ENCODE measurements around the gene MAGI2. TPM values are rescaled to one million over a fixed set of nuclear protein-coding genes. Genes with fewer than 3 reads are reported as not detected.

The MAGI2 gene
- total RNA-seq, 1 experiment from 2014 or later = 6.2 TPM

DNA sequence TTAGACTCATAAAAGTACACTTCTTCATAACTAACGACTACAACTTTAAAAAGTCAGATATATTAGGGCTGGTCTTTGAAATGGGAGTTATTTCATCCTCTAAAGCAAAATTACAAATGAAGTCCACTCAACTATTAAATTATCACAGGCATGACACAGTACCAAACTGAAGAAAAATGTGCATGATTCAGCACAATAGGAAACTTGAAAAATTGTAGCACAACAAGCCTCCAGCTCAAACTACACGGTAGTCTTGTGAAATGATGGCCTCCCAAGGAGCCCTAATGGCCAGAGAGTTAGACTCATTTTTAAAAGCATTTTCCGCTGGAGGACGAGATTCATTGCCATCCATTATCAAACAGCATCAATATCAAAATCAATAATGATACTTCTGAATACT, 76.4 kb downstream of the MAGI2 start:
- Histone ChIP-seq H3K36me3 (replicated peaks; ENCODE audit: control insufficient read depth, insufficient read depth, low read length) (no peaks in the 10 kb centered on the region), H3K27me3 (ENCODE audit: control insufficient read depth, insufficient read depth, low read length) (no peaks in the 10 kb centered on the region), H3K4me3 (ENCODE audit: insufficient read depth, low read depth, low read length) (no peak overlapping the region)
- no peak for DNase-seq

DNA sequence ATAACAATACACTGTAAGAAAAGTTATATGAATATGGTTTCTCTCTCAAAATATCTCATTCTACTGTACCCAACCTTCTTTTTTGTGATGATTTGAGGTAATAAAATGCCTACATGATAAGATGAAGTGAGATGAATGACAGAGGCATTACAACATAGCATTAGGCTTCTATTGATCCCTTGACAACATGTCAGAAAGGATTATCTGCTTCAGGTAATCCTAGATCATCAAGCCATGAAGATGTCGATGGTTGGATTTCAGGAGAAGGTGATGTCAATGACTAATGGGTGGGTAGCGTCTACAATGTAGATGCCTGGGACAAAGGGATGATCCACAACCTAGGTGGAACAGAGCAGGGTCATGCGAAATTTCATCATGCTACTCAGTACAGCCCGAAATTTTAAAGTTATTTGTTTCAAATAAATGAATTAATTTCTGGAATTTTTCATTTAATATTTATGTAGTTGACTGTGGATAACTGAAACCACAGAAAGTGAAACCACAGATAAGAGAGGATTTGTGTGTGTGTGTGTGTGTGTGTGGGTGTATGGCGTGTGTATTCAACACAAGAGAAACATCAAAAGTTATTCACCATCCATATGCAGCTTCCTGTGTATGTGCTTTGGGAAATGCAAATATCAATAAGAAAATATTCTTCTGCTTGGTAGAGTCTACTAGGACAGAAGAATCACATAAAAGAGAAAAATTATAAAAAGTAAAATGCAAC, 77.0 kb downstream of the MAGI2 start:
- DNase-seq = no peak
- no peak overlapping the region for H3K4me3 ChIP-seq (ENCODE audit: insufficient read depth, low read depth, low read length)
- no peaks in the 10 kb centered on the region for H3K27me3 ChIP-seq (ENCODE audit: control insufficient read depth, insufficient read depth, low read length)
- no peaks in the 10 kb centered on the region for H3K36me3 ChIP-seq (replicated peaks; ENCODE audit: control insufficient read depth, insufficient read depth, low read length)

DNA sequence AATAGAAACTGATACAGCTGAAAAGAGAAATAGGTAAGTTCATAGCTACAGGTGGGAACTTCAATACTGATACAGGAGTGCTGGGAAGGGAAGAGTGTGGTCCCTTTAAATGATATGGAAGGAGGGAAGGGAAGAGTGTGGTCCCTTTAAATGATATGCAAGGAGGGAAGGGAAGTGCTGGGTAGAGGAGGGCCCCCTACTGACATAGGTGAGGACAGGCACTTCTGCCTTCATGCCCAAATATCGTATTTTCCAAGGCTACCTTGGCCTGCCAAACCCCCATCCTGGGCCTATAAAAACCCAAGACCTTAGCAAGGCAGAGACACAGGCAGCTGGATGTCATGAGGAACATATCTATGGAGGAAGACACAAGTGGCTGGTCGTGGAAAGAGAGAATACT, 92.3 kb downstream of the MAGI2 start:
- Histone ChIP-seq H3K4me3 (ENCODE audit: insufficient read depth, low read depth, low read length) (no peak overlapping the region), H3K27me3 (ENCODE audit: control insufficient read depth, insufficient read depth, low read length) (no peaks in the 10 kb centered on the region), H3K36me3 (replicated peaks; ENCODE audit: control insufficient read depth, insufficient read depth, low read length) (no peaks in the 10 kb centered on the region)
- peak; percentile 11 for DNase-seq

DNA sequence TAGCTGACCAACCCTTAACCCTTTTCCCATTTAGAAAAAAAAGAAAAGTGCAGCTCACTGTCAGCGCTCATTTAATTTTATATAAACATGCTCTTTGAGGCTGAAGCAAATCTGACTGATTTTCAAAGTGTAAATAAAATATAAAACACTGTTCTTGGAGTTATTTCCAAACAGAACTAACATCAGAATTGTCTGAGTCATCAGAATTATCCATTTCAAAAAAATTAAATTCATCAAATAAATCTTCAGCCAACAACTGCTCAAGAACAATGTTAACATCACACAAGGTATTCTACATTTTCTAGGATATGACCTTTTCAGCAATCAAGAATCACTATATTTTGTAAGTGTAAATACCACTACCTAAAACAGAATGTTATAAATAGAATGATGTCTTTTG, 93.6 kb downstream of the MAGI2 start:
- H3K27me3 ChIP-seq (ENCODE audit: control insufficient read depth, insufficient read depth, low read length) = no peaks in the 10 kb centered on the region
- H3K36me3 ChIP-seq (replicated peaks; ENCODE audit: control insufficient read depth, insufficient read depth, low read length) = no peaks in the 10 kb centered on the region
- H3K4me3 ChIP-seq (ENCODE audit: insufficient read depth, low read depth, low read length) = no peak overlapping the region
- DNase-seq = no peak

DNA sequence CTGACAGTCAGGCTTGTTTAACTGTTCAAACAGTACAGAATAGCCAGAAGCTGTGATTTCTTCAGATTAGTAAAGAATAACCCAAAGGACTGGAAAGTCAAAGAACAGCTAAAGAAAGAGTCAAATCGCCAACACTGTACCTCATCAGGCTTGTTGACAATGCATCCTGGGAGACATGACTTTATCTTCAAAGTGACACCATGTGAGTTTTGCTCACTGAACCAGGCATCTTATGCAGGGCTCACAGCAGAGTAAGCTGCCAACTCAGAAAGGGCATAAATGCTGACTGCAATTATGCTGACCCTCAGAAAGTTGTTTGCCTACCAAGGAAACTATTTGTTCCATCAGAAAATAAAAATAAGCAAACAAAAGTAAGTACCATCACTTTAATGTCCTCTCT, 96.4 kb downstream of the MAGI2 start:
- Histone ChIP-seq H3K36me3 (replicated peaks; ENCODE audit: control insufficient read depth, insufficient read depth, low read length) (no peaks in the 10 kb centered on the region), H3K27me3 (ENCODE audit: control insufficient read depth, insufficient read depth, low read length) (no peaks in the 10 kb centered on the region), H3K4me3 (ENCODE audit: insufficient read depth, low read depth, low read length) (no peak overlapping the region)
- no peak for DNase-seq

DNA sequence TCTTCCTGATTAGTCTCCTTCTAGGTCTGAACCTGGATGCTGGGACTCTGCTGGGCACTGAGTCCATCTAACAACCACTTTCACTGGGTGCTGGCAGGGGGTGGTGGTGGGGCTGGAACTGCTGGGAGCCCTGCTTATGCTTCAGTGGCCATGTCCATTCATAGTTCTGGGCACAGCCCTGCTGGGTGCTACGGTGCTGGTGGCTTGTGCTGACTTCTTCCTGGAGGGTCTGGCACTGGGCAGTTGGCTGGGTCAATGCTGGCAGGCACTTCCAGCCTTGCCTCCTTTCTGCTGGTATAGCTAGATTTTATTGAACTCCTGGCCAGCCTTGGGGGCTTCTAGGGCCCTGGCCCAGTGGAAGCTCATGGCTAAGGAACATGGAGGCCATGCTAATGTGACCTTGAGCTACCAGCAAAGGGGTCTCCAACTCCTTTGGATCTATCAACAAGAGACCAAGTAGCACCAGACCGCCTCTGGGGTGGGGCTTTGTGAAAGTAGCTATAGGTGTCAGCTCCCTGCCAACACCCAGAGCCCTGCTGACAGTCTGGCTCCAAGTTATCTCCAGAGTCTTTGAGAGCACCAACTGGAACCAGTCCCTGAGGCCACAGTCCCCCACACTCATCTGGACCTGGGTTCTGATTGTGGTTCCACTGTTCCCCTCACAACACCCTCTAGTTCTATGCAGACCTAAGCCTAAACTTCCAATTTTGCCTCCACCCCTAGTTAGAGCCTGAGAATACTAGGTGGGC, 99.6 kb downstream of the MAGI2 start:
- no peaks in the 10 kb centered on the region for H3K27me3 ChIP-seq (ENCODE audit: control insufficient read depth, insufficient read depth, low read length)
- no peak overlapping the region for H3K4me3 ChIP-seq (ENCODE audit: insufficient read depth, low read depth, low read length)
- DNase-seq = no peak
- H3K36me3 ChIP-seq (replicated peaks; ENCODE audit: control insufficient read depth, insufficient read depth, low read length) = no peaks in the 10 kb centered on the region

DNA sequence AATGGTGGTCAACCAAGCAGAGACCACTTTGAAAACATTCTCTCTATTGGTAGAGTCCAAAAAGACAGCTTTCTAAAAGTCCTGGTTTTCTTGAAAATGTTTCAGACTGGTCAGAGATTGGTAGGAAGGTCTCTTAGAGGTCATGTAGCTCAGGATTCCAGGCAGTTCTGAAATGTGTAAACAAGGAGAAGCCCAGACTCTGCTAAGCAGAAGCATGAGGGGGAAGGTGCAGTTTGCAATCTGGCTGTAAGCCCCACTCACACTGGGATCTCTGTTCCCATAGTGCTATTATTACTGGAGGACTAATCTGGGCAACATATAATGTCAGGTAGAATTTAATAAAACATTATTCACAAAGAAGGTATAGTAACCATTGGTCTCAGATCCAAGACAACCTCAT, 101.1 kb downstream of the MAGI2 start:
- Histone ChIP-seq H3K27me3 (ENCODE audit: control insufficient read depth, insufficient read depth, low read length) (no peaks in the 10 kb centered on the region), H3K36me3 (replicated peaks; ENCODE audit: control insufficient read depth, insufficient read depth, low read length) (no peaks in the 10 kb centered on the region), H3K4me3 (ENCODE audit: insufficient read depth, low read depth, low read length) (no peak overlapping the region)
- DNase-seq = no peak

DNA sequence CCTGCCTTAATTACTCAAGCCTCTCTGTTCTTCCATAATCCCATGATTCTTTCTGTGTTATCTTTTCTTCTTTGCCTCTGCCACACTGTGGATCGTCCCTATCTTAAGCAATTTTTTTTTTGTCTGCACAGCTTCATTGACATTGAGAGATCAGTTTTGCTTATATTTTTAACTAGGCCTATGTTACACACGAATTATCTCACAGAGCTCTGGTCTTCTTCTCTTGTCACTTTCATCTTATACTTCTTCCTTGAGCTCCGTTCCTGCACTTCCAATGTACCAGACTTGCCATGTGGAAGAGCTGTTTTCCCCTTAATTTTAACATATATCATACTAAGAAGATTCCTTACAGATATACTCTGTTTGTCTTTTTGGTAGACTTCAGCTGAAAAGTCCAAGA, 106.1 kb downstream of the MAGI2 start:
- no peak for DNase-seq
- Histone ChIP-seq H3K36me3 (replicated peaks; ENCODE audit: control insufficient read depth, insufficient read depth, low read length) (no peaks in the 10 kb centered on the region), H3K4me3 (ENCODE audit: insufficient read depth, low read depth, low read length) (no peak overlapping the region), H3K27me3 (ENCODE audit: control insufficient read depth, insufficient read depth, low read length) (no peaks in the 10 kb centered on the region)

DNA sequence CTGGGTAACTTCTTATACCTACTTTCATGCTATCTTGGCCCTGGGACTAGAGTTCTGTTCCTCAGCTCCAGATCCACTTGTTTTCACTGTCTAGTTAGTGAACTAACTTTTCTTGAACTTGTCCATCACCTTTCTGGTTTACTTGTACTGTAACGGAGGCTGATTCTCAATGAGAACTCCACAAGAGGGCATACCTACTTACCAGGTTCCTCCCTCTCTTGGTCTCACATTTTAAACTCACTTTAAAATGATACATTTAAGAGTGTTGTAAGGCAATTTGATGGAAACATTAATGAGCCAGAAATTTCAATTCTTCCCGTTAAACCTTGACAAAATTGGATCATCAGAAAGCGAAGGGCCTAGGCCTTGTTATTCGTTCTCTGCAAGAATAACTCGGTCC, 111.6 kb downstream of the MAGI2 start:
- no peak overlapping the region for H3K4me3 ChIP-seq (ENCODE audit: insufficient read depth, low read depth, low read length)
- H3K27me3 ChIP-seq (ENCODE audit: control insufficient read depth, insufficient read depth, low read length) = no peaks in the 10 kb centered on the region
- DNase-seq = no peak
- H3K36me3 ChIP-seq (replicated peaks; ENCODE audit: control insufficient read depth, insufficient read depth, low read length) = no peaks in the 10 kb centered on the region

DNA sequence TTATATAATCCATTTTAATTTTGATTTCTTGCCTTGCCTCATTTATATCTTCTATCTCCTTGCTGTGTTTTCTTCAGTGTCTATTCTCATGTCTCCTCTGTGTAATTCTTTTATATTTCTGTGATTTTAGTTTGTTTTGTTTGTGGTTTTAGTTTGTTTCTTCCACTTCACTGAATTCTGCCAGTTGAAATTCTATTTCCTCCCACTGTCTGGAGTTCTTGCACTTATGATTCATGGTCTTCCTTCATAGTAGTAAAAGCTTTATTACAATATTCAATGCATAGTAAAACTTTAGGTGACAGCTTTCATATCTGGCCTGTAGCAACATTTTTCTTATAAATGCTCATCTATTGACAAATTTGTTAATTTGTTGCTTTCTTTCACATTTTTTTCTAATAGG, 113.3 kb downstream of the MAGI2 start:
- no peaks in the 10 kb centered on the region for H3K27me3 ChIP-seq (ENCODE audit: control insufficient read depth, insufficient read depth, low read length)
- no peak overlapping the region for H3K4me3 ChIP-seq (ENCODE audit: insufficient read depth, low read depth, low read length)
- DNase-seq = no peak
- no peaks in the 10 kb centered on the region for H3K36me3 ChIP-seq (replicated peaks; ENCODE audit: control insufficient read depth, insufficient read depth, low read length)

DNA sequence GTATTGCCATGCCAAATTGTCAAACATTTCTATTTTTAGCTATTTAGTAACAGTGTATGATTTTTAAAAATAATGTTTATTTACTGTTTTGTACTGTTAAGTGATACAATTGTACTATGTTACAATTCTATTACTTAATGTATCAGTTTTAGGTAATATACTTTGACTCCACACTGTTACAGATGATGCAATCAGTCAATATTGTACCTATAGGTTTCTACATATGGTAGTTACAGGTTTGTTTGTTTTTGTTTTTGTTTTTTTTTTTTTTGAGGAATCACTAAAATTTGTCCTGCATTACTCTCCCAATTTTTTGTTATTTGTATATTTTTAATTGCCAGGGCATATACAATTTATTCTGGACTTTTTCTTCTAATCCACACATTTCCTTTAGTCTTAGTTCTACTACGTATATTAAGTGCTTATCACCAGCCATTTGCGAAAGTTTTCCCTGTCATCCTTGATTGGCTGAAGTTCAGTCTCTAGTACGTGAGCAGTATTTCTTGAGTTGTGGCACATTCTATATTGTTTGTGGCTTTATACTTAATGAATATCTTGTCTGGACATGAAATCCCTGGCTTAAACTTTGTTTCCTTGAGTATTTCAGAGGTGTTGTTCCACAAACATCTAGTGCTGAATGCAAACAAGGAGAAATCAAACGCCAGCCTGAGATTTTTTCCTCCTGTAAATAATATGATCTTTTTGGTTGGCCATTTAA, 114.1 kb downstream of the MAGI2 start:
- H3K36me3 ChIP-seq (replicated peaks; ENCODE audit: control insufficient read depth, insufficient read depth, low read length) = no peaks in the 10 kb centered on the region
- no peaks in the 10 kb centered on the region for H3K27me3 ChIP-seq (ENCODE audit: control insufficient read depth, insufficient read depth, low read length)
- no peak for DNase-seq
- no peak overlapping the region for H3K4me3 ChIP-seq (ENCODE audit: insufficient read depth, low read depth, low read length)

DNA sequence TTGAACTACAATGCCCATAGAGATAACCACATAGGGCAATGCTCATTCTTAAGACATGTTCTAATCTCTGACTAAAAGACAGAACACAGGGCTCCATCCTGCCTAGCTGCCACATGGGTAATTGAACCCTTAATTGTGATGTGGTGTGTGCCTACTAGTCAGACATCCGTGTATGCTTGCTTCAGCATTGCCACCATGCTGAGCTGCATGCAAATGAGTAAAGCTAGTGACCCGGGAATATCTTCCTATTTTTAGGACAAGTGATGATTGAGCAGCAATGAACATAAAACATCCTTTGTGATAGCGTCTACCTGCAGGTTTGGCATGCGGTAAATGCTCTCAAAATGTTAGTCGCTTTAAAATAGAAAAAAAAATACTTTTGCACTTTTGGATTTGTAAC, 115.8 kb downstream of the MAGI2 start:
- no peaks in the 10 kb centered on the region for H3K27me3 ChIP-seq (ENCODE audit: control insufficient read depth, insufficient read depth, low read length)
- no peak overlapping the region for H3K4me3 ChIP-seq (ENCODE audit: insufficient read depth, low read depth, low read length)
- no peak for DNase-seq
- H3K36me3 ChIP-seq (replicated peaks; ENCODE audit: control insufficient read depth, insufficient read depth, low read length) = no peaks in the 10 kb centered on the region

DNA sequence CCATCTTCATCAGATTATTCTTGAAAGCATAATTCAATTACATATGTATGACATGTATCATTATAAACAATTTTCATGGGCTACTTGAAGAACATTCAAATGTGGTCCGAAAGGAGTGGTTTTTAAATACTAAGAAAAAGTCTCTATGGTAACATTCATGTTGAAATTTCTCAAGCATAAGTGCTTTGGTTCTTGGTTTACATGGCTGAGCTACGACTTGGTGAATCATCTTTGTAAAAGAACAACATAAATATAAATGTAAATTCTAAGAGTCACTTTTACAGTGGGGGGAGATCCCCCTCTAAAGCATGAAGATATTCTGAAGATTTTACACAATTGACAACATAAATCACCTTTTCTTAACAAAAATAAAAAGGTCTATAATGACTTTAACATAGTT, 118.6 kb downstream of the MAGI2 start:
- H3K4me3 ChIP-seq (ENCODE audit: insufficient read depth, low read depth, low read length) = no peak overlapping the region
- no peaks in the 10 kb centered on the region for H3K27me3 ChIP-seq (ENCODE audit: control insufficient read depth, insufficient read depth, low read length)
- DNase-seq = no peak
- H3K36me3 ChIP-seq (replicated peaks; ENCODE audit: control insufficient read depth, insufficient read depth, low read length) = no peaks in the 10 kb centered on the region

DNA sequence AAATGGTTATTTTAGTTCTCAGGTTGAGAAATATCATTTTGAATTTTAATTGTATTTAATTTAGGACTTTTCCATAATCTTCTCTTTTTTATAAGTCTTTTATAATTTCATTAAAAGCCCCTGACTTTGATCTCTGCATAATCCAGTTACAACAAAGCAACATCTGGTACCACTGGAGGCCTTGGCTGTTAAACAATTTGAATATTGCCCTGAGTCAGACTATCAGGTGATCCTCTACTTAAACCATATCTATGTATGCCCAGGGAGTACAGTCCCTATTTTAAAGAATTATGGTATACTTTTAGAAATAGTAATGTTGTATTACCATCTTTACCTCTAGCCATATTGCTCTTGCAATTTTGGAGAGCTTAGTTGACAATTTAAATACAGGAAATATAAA, 119.1 kb downstream of the MAGI2 start:
- Histone ChIP-seq H3K4me3 (ENCODE audit: insufficient read depth, low read depth, low read length) (no peak overlapping the region), H3K36me3 (replicated peaks; ENCODE audit: control insufficient read depth, insufficient read depth, low read length) (no peaks in the 10 kb centered on the region), H3K27me3 (ENCODE audit: control insufficient read depth, insufficient read depth, low read length) (no peaks in the 10 kb centered on the region)
- no peak for DNase-seq

DNA sequence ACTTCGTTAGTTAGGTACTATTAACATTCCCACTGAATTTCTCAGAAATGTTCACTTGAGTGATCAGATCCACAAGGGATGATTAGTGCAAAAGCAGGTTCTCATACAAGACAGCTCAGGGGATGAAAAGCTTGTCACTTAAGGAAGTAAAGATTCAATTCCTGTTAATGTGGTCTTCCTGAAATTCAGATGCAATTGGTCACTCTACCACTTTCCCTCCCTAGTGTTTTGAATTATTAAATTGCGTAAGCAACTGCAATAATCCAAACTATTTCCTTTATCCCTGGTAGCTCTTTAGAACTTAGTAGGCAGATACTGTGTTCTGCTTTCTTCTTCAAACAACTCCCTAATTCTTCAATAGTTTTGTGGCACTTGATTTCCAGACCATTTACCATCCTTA, 121.4 kb downstream of the MAGI2 start:
- H3K36me3 ChIP-seq (replicated peaks; ENCODE audit: control insufficient read depth, insufficient read depth, low read length) = no peaks in the 10 kb centered on the region
- H3K4me3 ChIP-seq (ENCODE audit: insufficient read depth, low read depth, low read length) = no peak overlapping the region
- DNase-seq = no peak
- no peaks in the 10 kb centered on the region for H3K27me3 ChIP-seq (ENCODE audit: control insufficient read depth, insufficient read depth, low read length)
